Smooth muscle cell (in vitro differentiated cells): ENCODE data around the gene TENT4A. TPM values are rescaled to one million over a fixed set of nuclear protein-coding genes. Genes with fewer than 3 reads are reported as not detected.
A peak's percentile ranks its signal among the peaks of the same experiment; 100 is the strongest.

Source experiments
- DNase-seq: peaks from one replicate; lab custom pipeline; 2025; ENCODE audit not compliant: unreplicated experiment; lab: John Stamatoyannopoulos, UW
- H2AFZ ChIP-seq: fragments of 200-600 bp; sonication (generic); 2 replicates; pipeline ENCODE4 v1.6.0; 2016; ENCODE audit warnings: antibody characterized with exemption, low read depth, mild to moderate bottlenecking
- H3F3A ChIP-seq: fragments of 200-600 bp; sonication (generic); 2 replicates; pipeline ENCODE4 v1.6.0; 2017; ENCODE audit warnings: antibody characterized with exemption, low read depth
- H3K27ac ChIP-seq: fragments of 200-600 bp; sonication (generic); 2 replicates; pipeline ENCODE4 v1.5.1; 2016; ENCODE audit warnings: low read depth, mild to moderate bottlenecking
- H3K27me3 ChIP-seq: fragments of 200-600 bp; sonication (generic); 2 replicates; pipeline ENCODE4 v1.6.1; 2016; ENCODE audit warnings: low read depth, mild to moderate bottlenecking
- H3K36me3 ChIP-seq: fragments of 200-600 bp; sonication (generic); 2 replicates; pipeline ENCODE4 v1.5.1; 2016; ENCODE audit warnings: low read depth
- H3K4me1 ChIP-seq: fragments of 200-600 bp; sonication (generic); 2 replicates; pipeline ENCODE4 v1.5.1; 2016; ENCODE audit warnings: low read depth
- H3K4me2 ChIP-seq: fragments of 200-600 bp; sonication (generic); 2 replicates; pipeline ENCODE4 v1.6.0; 2016; ENCODE audit warnings: mild to moderate bottlenecking
- H3K4me3 ChIP-seq: fragments of 200-600 bp; sonication (generic); 2 replicates; pipeline ENCODE4 v1.5.1; 2016; ENCODE audit warnings: mild to moderate bottlenecking
- H3K79me2 ChIP-seq: fragments of 200-600 bp; sonication (generic); 2 replicates; pipeline ENCODE4 v1.6.0; 2016; ENCODE audit warnings: low read depth, mild to moderate bottlenecking
- H3K9ac ChIP-seq: fragments of 200-600 bp; sonication (generic); 2 replicates; pipeline ENCODE4 v1.6.0; 2016; ENCODE audit warnings: low read depth
- H3K9me3 ChIP-seq: fragments of 200-600 bp; sonication (generic); replicated peaks from 2 replicates; pipeline ENCODE4 v1.5.1; 2016; ENCODE audit warnings: low read depth
- H4K20me1 ChIP-seq: fragments of 200-600 bp; sonication (generic); 2 replicates; pipeline ENCODE4 v1.6.0; 2016; ENCODE audit warnings: low read depth
- WGBS: methylation state at CpG from one replicate; pipeline ENCODE4 v1.1.7; 2016; ENCODE audit warnings: low lambda C conversion rate; 5-methylcytosine and 5-hydroxymethylcytosine counted together
- polyA plus RNA-seq: library from polyadenylated mRNA; unstranded; fragments of >200 nt; fragmentation: Nextera tagmentation; extraction: Ambion mirVana; gene quantifications from 2 replicates; pipeline ENCODE4 v1.2.1, GENCODE V29; 2016
- total RNA-seq: library from RNA; depleted of rRNA; stranded (reverse); fragments of >200 nt; gene quantifications from 2 replicates; pipeline ENCODE4 v1.2.3, GENCODE V29; 2014
- TF ChIP-seq, protein P1 (sequence below): fragments of 200-600 bp; sonication (generic); IDR thresholded peaks from 2 replicates; pipeline ENCODE4 v1.5.1; 2017; ENCODE audit warnings: borderline replicate concordance, mild to moderate bottlenecking, antibody characterized with exemption; ENCODE audit not compliant: insufficient read depth, poor library complexity, severe bottlenecking

Gene TENT4A
- total and polyA plus RNA-seq, 2 experiments from 2014 or later, result 10.0 to 16.2 TPM

DNA sequence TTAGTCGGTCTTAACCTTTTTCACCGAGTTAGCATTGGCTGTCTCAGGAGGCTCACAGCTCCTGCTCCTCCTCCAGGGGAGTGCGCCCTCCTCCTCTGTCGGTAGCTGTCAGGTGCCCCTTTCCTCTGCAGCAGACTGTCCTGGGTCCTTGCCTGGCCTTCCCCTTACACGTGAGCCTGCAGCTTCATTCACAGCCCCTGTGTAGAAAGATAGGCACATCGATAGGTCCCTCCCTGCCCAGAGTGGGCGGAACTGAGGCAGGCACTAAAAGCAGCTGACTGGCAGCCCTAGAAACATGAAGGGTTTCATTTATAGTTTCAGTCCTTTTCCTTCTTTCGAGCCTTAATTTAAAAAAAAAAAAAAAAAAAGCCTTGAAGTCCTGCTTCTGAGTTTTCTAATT, 17.2 kb downstream of the TENT4A start:
- DNase-seq, result no peak
- Histone ChIP-seq H3F3A (peaks cover 8% of the 10 kb centered on the region), H4K20me1 (peaks cover 100% of the 10 kb centered on the region), H3K79me2 (peaks cover 98% of the 10 kb centered on the region), H3K4me2 (no peak overlapping the region), H3K9me3 (no peaks in the 10 kb centered on the region), H3K27ac (no peak overlapping the region), H3K9ac (no peak overlapping the region), H3K36me3 (no peaks in the 10 kb centered on the region), H3K27me3 (no peaks in the 10 kb centered on the region), H2AFZ (no peak overlapping the region), H3K4me1 (peaks cover 24% of the 10 kb centered on the region), H3K4me3 (no peak overlapping the region)
- TF ChIP-seq, protein P1, sequence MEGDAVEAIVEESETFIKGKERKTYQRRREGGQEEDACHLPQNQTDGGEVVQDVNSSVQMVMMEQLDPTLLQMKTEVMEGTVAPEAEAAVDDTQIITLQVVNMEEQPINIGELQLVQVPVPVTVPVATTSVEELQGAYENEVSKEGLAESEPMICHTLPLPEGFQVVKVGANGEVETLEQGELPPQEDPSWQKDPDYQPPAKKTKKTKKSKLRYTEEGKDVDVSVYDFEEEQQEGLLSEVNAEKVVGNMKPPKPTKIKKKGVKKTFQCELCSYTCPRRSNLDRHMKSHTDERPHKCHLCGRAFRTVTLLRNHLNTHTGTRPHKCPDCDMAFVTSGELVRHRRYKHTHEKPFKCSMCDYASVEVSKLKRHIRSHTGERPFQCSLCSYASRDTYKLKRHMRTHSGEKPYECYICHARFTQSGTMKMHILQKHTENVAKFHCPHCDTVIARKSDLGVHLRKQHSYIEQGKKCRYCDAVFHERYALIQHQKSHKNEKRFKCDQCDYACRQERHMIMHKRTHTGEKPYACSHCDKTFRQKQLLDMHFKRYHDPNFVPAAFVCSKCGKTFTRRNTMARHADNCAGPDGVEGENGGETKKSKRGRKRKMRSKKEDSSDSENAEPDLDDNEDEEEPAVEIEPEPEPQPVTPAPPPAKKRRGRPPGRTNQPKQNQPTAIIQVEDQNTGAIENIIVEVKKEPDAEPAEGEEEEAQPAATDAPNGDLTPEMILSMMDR, result no peak
- WGBS, result 77% methylated on average over 8 of the region's 8 CpGs

DNA sequence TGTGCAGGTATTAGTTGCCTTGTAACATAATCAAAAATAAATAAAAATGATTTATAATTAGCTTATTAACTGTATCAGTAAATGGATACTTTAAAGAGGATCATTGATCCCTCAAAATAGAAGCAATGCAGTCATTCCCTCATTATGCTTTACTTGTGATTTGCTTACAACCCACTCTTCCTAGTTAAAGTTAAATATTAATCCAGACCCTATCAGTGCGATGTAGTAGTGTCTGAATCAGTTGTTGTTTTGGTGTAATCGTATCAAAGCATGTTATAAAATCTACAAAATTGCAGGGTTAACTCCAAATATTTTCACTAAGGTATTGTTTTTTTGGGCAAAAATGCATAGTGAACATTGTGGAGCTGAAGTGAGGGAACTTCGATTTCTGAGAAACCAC, 17.6 kb downstream of the TENT4A start:
- Histone ChIP-seq H3K27me3 (no peaks in the 10 kb centered on the region), H3K4me3 (no peak overlapping the region), H4K20me1 (peaks cover 100% of the 10 kb centered on the region), H3F3A (peaks cover 8% of the 10 kb centered on the region), H3K4me1 (peaks cover 24% of the 10 kb centered on the region), H3K9me3 (no peaks in the 10 kb centered on the region), H3K4me2 (no peak overlapping the region), H2AFZ (no peak overlapping the region), H3K79me2 (peaks cover 98% of the 10 kb centered on the region), H3K36me3 (no peaks in the 10 kb centered on the region), H3K9ac (no peak overlapping the region), H3K27ac (peak overlapping the region; percentile 97)
- TF ChIP-seq, protein P1, result no peak
- WGBS, result 99% methylated on average over 3 of the region's 3 CpGs
- DNase-seq, result no peak

DNA sequence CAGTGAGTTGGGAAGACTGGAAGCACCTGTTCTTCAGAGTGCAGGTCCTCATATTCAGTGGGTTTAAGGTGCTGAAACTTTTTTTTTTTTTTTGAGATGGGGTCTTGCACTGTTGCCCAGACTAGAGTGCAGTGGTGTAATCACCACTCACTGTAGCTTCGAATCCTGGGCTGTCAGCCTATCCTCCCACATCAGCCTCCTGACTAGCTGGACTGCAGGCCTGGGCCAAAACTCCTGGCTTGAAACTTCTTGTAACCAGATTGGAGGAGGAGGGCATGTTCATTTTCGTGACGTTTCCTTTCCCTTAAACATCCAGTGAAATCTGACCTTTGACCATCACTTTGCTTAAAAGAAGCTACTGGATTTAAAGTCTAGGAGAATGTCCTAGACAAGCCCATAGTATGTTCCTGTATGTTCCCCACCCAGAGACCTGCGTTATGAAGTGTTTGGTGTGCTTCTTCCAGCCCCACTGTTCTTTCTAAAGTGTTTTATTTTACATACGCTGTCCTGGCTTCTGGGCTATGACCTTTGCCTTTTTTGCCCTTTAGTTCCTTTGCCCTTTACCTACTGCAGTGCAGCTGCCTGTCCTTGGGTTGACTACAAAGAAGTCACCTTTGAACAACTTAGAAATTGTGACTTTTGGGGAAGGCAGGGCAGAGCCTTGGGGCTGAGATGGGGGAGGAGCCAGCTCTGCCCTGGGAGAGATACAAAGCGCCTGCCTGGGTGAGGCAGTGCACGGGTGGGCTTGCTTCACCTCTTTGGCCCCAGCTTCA, 18.4 kb downstream of the TENT4A start:
- Histone ChIP-seq H3K9ac (peak overlapping the region; percentile 81), H3K9me3 (no peaks in the 10 kb centered on the region), H3K27ac (peak overlapping the region; percentile 97)

More for the DNA sequence above, 18.4 kb downstream of the TENT4A start:
- Histone ChIP-seq H4K20me1 (peaks cover 100% of the 10 kb centered on the region), H3K4me1 (peaks cover 24% of the 10 kb centered on the region), H3K36me3 (no peaks in the 10 kb centered on the region), H3K27me3 (no peaks in the 10 kb centered on the region), H3K4me3 (no peak overlapping the region), H3K79me2 (peaks cover 98% of the 10 kb centered on the region), H3K4me2 (peak overlapping the region; percentile 81), H3F3A (peaks cover 8% of the 10 kb centered on the region), H2AFZ (no peak overlapping the region)
- TF ChIP-seq, protein P1, result no peak
- DNase-seq, result no peak
- WGBS, result 88% methylated on average over 7 of the region's 7 CpGs
